GM19467 (cell line): ENCODE results near the gene TRIM37.
"Not testable (repeated sequence)": the region's sequence is repeated elsewhere in the genome, so short reads cannot be mapped to it uniquely, and the experiment has no call there.

Experiments
- ATAC-seq: cut with Tn5 transposase; IDR thresholded peaks from one replicate; pipeline ENCODE4 v1.9.1; 2021; ENCODE audit warnings: mild to moderate bottlenecking, moderate library complexity; ENCODE audit not compliant: unreplicated experiment

The TRIM37 gene, protein sequence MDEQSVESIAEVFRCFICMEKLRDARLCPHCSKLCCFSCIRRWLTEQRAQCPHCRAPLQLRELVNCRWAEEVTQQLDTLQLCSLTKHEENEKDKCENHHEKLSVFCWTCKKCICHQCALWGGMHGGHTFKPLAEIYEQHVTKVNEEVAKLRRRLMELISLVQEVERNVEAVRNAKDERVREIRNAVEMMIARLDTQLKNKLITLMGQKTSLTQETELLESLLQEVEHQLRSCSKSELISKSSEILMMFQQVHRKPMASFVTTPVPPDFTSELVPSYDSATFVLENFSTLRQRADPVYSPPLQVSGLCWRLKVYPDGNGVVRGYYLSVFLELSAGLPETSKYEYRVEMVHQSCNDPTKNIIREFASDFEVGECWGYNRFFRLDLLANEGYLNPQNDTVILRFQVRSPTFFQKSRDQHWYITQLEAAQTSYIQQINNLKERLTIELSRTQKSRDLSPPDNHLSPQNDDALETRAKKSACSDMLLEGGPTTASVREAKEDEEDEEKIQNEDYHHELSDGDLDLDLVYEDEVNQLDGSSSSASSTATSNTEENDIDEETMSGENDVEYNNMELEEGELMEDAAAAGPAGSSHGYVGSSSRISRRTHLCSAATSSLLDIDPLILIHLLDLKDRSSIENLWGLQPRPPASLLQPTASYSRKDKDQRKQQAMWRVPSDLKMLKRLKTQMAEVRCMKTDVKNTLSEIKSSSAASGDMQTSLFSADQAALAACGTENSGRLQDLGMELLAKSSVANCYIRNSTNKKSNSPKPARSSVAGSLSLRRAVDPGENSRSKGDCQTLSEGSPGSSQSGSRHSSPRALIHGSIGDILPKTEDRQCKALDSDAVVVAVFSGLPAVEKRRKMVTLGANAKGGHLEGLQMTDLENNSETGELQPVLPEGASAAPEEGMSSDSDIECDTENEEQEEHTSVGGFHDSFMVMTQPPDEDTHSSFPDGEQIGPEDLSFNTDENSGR

DNA sequence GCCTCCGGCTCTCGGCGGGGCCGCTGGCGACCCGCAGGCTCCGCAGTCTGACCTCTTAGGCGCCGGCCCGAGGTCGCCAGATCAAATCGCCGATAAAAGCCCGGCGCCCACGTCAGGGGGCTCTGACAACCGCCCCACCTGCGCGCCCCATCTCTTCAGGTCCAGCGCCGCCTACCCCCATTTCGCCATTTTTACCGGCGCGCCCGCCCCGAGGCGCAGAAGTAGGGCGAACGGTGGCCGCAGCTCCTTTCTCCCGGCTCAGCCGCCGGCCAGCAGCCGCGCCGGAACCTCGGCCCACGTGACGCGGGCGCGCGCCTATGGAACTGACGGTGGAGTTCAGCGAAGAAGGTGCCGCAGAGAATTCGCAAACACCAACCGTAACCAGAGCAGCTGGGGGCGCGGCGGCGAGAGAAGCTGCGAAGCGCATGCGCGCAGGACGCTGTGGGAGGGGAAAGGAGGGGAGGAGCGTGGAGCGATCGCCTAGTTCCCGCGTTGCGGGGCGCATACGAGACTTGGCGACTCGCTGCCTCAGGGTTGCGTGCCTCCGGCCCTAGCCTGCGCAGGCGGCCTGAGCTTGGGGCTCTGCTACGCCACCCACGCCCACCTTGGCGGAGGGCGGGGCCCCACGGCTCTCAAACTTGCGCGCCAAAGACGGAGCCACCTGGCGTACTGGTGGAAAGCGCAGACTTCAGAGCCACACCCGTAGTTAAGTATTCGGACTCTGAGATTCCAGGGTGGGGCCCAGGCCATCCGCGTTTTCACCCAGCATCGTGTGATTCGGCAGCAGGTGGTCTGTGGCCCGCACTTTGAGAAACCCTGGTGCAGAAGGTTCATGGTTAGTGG, at the start of gene TRIM37:
TSS of gene TRIM37 (minus strand) at position 418 of the 843 bp plus-strand sequence. CDS start 419 bp downstream, outside the sequence.
- peak; percentile 95 for ATAC-seq

DNA sequence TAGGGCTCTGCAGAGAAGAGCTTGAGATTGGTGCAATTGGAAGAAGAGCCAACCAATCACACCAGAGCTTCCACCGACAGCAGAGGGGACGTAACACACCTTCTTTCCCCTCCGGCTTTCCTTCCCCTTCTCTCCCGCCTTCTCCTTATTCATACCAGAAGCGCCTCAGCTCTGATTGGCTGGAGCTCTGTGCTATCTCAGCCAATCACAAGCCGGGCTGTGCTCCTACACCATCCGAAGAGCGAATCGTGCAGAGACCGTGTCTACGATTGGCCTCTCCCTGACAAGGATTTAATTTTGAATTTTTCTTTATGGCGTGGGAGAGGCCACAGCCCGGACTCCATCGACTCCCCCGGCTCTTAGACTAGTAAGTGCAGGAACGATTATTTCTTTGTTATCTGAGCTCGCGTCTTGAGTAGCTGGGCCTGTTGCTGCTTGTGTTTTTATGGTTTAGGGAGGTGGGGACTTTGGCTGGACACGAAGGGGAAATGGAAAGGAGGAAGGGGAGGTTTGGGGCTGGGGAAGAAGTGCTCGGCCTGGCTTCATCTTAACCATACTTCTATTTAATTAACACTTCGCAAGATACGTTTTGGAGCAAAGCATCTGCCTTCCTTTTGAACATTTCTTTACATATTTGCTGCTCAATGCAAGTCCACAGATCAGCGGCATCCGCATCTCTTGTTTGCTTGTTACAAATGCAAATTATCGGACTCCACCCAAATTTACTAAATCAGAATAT, 48.9 kb upstream of the TRIM37 start, which contains the start of gene PRR11:
TSS of gene PRR11 (plus strand) at position 308 of the 739 bp plus-strand sequence. CDS start 14,007 bp downstream, outside the sequence.
- ATAC-seq: peak; percentile 88

DNA sequence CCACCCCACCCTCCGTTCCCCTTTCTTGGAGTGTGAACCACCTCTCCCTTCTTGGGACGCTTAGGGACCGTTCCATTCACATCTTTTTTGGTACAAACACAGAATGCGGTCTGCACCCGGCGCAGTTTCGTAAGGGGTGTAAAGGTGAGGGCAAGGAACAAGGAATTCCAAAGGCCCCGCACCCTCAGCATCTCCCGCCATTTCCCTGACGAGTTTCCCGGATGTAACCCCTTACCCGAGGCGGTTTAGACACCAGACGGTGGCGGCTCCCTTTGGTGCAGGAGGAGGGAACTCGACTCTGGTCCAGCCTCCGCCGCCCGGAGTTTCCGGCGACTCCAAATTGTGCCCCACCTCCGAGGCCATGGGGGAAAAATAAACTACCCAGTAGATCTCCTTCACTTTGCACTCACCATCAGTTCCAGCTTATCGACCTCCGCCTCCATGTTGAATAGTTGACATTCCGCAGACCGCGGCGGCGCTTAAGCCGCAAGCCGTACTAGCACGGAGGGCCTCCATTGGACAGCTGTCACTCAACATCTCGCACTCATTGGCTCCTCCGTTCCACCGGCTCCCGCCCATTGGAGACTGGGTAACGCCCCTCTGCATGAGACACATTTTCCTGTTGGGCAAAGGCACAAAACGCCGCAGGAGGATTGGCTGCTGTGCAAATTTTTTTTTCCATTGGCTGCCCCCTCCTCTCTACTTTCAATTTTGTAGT, 48.2 kb upstream of the TRIM37 start, which contains the start of gene SKA2:
TSS of gene SKA2 (minus strand) at position 466 of the 718 bp plus-strand sequence. CDS start at position 443, 23 bp downstream.
- peak; percentile 13 for ATAC-seq

DNA sequence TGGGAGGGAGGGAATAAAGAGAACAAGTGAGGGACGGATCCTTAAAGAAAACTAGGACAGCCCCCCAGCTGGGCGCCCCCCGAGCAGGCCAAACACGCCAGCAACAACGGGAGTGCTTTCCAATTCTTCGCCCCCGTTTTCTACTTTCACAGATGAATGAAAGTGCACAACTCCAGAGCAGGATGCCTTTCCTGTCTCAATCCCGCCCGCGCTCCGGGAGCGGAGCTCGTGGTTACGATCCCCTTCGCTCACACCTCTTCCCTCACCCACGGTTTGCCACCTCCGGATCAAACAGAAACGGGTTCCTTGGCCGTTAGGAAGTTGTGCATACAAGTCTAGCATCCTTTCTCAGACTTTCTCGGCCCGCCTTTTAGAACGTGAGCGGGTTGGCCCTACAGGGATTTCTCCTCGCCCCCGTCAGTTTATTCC, 47.6 kb upstream of the TRIM37 start:
- no peak for ATAC-seq

DNA sequence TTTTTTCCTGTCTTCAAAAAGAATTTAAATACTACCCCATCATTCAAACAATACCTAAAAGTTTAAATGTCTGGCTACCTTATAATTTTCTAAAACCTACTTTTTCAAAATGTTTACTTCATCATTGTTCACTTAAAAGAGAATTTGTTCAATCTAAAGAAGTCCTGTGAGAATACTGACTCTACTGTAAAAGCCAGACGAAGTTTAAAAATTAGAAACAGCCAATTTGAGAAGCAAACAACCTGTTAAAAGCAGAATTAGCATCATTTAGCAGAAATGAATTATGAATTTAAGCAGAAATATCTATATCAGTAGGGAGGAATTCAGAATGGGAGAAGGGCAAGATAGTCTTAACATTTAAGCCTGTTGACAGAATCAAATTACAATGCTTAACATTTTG, 46.2 kb upstream of the TRIM37 start:
- ATAC-seq: no peak

DNA sequence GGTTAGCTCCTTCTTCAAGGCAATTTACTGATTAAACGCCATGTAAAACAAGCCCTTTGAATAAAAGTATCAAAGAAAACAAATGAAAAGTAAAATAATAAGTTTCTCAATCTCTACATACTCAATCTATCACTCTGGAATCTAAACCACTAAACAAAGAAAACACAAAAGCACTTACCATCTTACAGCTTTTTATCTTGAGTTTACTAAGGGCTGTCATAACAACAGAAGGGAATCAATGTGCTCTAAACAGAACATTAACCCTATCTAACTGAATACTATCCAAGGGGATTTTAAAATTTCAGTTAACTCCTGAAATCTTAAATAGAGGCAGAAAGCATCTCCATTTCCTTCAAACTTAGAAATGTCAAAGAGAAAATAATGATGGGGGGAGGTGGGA, 44.9 kb upstream of the TRIM37 start:
- ATAC-seq: no peak

DNA sequence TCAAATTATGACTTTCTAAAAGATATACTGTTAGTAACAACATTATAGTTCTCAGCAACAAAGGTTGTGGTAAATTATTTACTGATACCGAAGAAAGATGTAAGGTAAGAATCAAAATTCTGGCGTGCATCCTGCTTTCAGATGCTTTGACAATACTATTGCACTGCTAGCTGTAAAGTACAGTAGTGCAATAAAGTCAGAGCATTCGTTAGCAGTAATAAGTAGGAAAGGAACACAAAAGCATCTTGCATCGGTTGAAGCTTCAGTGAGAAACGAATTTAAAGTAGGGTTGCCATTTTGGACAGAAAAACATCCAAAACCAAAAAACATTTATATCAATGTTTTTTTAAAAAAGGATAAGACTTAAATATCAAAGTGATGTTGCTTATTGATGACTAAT, 44.3 kb upstream of the TRIM37 start:
- ATAC-seq: no peak

DNA sequence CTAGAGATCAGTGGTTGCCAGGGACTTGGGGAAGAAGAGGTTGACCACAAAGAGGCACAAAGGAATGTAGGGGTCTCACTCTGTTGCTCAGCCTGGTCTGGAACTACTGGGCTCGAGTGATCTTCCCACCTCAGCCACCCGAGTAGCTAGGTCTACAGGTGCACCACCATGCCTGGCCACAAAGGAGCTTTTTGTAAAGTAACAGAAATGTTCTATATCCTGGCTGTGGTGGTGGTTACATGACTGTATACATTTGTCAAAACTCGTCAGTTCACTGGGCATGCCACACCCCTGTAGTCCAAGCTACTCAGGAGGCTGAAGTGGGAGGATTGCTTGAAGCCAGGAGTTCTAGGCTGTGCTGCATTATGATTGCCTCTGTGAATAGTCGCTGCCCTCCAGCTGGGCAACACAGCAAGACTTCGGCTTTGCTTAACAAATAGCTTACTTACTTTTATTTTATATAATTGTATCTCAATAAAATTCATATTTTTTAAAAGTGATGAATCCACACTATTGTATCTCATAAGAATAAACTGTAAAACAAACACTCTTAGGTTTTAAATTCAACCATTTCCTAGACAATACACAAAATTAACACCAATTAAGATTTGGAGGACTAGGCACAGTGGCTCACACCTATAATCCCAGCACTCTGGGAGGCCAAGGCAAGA, 43.3 kb upstream of the TRIM37 start:
- no peak for ATAC-seq

DNA sequence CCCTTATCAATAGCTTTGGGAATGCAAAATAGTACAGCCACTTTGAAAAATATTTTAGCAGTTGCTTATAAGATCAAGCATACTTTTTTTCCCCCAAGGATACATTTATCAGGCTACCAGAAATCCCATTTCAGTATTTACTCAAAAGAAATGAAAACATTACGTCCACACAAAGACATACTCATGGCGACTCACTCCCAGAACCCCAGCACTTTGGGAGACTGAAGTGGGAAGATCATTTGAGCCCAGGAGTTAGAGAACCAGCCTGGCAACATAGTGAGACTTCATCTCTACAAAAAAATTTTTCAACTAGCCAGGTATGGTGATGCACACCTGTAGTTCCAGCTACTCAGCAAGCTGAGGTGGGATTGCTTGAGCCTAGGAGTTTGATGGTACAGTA, 42.4 kb upstream of the TRIM37 start:
- no peak for ATAC-seq

DNA sequence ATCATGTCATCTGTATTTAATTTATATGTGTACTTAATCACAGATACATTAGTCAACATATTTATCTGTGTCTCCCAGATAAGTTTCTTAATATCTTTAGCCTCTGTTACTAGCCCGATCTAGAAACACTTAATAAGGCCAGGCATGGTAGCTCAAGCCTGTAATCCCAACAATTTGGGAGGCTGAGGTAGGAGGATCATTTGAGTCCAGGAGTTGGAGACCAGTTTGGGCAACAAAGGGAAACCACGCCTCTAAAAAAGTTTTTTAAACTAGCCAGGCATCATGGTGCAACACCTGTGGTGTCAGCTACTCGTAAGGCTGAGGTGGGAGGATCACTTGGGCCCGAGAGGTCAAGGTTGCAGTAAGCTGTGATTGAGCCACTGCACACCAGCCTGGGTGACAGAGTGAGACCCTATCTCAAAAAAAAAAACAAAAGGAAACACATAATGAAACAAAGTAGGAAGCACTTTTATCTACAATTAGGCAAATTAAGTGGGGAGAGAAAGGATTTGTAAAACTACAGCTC, 39.0 kb upstream of the TRIM37 start:
- no peak for ATAC-seq

DNA sequence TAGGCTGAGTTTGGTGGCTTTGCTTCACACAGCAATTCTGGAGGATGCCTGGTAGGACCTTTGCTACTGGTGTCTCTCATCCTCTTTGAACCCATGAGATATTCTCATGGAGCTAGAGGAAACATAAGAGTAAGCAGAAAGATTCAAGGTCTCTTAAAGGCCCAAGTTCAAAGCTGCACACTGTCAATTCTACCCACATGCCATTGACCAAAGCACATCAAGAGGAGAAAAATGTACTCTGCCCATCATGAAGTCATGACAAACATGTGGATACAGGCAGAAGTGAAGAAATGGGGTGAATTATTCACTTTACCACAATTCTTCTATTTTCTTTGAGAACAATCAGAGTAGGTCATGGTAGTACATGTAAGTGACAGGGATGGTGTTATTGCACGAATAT, 35.2 kb upstream of the TRIM37 start:
- ATAC-seq: no peak

DNA sequence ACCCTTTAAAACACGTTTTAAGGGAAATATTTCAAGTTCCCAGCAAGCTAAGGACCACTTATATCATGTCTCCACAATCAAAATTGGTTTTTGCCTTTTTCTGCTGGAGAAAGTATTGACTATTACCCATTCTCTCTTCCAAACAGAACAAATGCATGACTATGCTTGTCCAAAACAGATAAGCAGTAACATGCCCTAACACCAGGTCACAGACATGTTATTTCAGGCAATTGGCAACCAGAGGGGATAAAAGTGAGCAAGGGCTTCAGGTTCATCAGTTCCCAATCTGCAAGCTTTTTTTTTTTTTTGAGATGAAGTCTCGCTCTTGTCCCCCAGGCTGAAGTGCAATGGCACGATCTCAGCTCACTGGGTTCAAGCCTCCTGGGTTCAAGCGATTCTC, 33.3 kb upstream of the TRIM37 start:
- ATAC-seq: no peak

DNA sequence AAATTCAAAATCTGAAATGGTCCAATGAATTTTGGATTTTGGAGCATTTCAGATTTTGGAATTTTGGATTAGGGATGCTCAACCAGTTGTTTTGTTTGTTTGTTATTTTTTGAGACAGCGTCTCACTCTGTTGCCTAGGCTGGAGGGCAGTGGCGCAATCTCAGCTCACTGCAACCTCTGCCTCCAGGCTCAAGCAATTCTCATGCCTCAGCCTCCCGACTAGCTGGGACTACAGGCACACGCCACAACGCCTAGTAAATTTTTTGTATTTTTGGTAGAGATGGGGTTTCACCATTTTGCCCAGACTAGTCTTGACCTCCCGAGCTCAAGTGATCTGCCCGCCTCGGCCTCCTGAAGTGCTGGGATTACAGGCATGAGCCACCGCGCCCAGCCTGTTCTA, 31.7 kb upstream of the TRIM37 start:
- ATAC-seq: not testable (repeated sequence)

DNA sequence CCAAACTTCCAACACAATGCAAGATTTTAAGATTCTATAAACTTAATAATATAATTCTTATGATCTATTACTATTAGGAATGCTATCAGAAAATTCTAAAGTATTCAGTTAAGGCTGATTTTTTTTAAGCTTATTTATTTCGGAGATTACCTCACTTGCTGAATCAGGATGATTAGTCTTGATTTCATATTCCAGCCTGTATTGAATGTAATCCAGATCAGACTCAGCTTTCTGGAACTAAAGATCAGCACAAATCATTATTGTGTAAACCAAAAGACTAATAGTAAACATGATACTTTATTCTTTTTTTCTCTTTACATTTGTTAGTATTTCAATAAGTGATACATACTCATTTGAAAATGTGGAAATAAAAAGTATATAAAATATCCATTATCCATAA, 24.5 kb upstream of the TRIM37 start:
- ATAC-seq: no peak

DNA sequence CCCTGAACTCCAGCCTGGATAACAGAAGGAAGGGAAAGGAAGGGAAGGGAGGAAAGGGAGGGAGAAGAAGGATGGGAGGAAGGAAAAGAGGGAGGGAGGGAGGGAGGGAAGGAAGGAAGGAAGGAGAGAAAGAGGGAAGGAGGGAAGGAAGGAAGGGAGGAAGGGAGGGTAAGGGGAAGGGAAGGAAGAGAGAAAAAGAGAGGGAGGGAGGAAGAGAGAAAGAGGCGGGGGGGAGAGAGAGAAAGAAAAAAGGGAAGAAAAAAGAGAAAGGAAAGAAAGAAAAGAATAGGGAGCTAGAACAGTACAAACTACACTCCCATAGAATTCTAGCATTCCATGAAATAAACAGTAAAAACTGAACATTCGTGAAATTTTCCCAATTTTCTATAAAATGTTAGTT, 23.1 kb upstream of the TRIM37 start:
- ATAC-seq: no peak

DNA sequence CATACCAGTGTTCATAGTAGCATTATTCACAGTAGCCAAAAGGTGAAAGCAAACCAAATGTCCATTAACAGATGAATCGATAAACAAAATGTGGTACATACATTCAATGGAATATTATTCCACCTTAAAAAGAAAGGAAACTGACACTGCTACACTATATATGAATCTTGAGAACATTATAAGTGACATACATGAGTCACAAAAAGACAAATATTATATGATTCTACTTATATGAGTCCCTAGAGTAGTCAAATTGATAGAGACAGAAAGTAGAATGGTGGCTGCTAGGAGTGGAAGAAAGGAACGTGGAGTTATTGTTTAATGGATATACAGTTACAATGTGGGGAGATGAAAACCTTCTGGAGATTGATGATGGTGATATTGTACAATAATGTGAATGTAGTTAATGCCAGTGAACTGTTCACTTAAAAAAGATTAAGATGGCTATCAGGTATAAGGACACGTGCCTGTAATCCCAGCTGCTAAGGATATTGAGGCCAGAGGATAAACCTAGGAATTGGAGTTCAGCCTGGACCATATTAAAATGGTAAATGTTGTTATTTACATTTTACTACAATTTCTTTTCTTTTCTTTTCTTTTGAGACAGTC, 20.2 kb upstream of the TRIM37 start:
- no peak for ATAC-seq

DNA sequence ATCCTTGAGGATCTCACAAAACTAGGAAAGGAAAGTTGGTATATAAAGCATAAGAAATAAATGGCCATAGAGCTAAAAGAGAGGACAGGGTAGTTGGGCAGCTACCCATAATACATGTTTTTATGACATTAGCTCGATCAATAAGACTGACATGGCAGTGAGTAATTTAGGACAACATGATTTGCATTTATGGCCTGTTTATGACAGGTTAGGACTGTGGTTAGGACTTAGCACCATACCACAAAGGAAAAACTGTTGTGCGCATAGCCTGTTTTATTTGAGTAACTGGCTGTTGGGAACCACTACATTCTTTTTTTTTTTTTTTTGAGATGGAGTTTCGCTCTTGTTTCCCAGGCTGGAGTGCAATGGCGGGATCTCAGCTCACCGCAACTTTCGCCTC, 18.0 kb upstream of the TRIM37 start:
- no peak for ATAC-seq

DNA sequence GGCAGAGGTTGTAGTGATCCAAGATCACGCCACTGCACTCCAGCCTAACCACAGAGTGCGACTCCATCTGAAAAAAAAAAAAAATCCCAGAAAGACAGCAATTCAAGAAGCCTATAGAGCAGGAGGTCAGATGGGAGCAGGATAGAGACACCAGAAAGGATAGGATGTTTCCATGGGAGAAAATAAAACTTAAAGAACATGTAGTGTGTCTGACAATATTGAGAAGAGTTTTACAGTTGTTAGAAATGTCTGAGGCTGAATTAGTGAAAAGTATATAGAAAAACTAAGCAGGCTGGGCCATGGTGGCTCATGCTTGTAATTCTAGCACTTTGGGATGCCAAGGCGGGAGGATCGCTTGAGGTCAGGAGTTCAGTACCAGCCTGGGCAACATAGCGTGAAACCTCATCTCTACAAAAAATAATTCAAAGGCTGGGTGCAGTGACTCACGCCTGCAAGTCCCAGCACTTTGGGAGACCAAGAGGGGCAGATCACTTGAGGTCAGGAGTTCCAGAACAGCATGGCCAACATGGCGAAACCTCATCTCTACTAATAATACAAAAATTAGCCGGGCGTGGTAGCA, 15.3 kb upstream of the TRIM37 start:
- no peak for ATAC-seq
